Suppressor macrophage treated with lipopolysaccharide for 1 hour (primary cell): ENCODE data around the gene CYB561D1.
"Not testable (repeated sequence)": the region's sequence is repeated elsewhere in the genome, so short reads cannot be mapped to it uniquely, and the experiment has no call there.

Source experiments
- DNase-seq, 3 donors: peaks; one replicate each; pipeline ENCODE4 v3.0.0-alpha.2; 2020 to 2022

Gene CYB561D1, protein sequence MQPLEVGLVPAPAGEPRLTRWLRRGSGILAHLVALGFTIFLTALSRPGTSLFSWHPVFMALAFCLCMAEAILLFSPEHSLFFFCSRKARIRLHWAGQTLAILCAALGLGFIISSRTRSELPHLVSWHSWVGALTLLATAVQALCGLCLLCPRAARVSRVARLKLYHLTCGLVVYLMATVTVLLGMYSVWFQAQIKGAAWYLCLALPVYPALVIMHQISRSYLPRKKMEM

DNA sequence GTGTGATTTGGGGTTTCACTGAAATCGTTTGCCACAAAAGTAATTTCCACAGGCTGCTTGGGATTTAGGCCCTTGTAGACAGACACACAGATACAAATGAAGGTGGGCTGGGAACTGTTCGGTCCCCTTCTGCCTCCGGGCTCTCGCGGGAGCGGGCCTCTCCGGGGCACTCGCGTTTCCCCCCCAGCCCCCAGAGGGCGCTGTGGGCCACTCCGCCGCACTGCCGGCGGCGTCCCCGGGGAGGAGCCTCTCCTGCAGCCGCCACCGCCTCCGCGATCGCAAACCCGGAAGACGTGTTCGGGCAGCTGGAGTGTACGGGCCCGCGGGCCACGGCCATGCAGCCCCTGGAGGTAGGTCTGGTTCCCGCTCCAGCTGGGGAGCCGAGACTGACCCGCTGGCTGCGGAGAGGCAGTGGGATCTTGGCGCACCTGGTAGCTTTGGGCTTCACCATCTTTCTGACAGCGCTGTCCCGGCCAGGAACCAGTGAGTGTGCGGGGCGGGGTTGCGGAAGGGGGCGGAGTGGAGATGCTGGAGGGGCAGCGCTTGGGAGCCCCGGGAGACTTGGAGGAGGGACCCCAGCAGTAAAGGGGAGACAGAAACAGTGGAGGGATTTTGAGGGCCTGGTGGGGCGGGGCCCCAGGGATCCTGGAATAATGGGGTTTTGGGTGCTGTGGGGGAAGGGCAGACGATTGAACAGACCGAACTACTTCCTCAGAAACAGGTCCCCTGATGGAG, at the start of gene CYB561D1:
TSS of gene CYB561D1 (plus strand) at position 290 of the 735 bp plus-strand sequence. CDS start at position 336, 46 bp downstream.
- DNase-seq, result peak; percentile 91 to 97 (median 95)

GRCh38 chr1:109444346-109444745, 49.5 kb upstream of the CYB561D1 start:
- DNase-seq, result no peak

DNA sequence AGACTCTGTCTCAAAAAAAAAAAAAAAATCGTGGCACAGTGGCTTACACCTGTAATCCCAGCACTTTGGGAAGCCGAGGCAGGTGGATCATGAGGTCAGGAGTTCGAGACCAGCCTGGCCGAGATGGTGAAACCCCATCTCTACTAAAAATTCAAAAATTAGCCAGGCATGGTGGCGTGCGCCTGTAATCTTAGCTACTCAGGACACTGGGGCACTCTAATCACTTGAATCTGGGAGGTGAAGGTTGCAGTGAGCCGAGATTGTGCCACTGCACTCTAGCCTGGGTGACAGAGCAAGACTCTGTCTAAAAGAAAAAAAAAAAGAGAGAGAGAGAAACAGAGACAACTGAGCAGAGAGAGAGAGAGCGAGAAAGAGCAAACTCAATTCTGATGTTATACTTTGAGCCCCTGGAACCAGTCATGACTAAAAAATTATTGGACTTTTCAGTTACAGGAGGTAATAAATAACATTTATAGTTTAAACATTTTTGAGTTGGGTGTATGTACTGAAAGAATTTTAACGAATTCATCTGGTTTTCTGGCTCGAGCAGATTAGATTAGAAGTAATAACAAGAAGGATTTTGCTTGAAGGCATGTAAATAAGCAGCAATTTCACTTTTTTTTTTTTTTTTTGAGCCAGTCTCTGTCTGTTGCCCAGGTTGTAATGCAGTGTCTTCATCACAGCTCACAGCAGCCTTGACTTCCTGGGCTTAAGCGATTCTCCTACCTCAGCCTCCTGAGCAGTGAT, 47.8 kb upstream of the CYB561D1 start:
- DNase-seq, result not testable (repeated sequence)

DNA sequence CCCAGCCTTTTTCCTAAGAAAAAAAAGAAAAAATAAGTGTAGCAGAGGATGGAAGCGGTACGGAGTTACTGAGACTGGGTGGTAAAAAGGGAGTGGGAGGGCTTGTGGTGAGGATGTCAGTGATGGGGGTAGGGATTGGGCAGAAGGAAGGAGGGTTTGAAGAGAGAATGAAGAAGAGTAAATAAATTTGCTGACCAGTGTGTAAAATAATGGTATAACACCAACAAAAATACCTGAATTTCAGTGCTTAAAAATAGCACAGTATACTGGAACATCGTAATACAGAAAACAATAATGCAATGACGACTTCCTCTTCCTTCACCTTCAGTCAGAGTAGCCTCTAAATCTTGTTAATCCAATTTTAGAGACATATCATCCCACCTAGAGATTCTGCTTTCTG, 46.4 kb upstream of the CYB561D1 start:
- no peak for DNase-seq

DNA sequence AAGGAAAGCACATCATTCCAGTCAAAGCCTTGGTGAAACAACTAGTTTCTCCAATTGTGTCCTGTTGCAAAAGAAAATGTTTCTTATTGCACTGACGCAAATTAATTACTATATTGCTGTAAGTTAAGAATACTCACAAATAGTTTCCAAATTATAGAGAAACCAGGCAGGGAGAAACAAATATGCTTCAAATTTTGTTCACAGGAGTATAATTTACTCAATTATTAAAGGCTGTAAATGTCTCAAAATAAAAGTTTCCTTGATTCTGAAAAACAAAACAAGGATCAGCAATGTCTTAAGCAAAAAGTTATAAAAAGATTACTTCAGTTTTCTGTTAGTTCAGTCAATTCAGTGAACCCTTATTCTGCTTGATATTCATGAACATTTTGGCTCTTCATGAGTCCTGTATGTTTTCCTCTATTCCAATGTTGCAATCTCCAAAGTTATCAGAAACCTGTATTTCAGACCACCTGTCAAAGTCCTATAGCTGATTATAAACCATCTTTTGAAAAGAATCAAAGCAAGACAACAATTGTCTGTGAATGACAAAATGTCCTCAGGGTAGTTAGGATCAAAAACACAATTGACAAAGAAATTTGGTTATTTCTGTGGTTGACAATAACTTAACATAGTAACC, 39.3 kb upstream of the CYB561D1 start:
- DNase-seq, result no peak

GRCh38 chr1:109457819-109458218, 36.1 kb upstream of the CYB561D1 start:
- DNase-seq, result no peak

DNA sequence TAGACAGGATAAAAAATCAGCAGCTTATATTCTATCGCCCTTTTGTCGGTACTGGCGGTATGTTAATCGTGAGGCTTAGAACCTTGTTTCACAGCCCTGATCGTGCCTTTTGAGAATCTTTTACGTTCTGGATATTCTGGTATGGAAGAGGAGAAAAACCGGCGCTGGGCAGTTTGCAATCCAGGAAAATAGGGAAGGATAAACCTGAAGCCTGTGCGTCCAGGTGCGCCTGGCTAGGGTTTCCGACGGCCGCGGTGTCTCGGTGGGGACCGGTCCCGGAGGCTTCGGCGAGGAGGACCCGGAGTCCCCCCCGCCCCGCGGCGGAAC, 27.8 kb upstream of the CYB561D1 start:
- no peak for DNase-seq

DNA sequence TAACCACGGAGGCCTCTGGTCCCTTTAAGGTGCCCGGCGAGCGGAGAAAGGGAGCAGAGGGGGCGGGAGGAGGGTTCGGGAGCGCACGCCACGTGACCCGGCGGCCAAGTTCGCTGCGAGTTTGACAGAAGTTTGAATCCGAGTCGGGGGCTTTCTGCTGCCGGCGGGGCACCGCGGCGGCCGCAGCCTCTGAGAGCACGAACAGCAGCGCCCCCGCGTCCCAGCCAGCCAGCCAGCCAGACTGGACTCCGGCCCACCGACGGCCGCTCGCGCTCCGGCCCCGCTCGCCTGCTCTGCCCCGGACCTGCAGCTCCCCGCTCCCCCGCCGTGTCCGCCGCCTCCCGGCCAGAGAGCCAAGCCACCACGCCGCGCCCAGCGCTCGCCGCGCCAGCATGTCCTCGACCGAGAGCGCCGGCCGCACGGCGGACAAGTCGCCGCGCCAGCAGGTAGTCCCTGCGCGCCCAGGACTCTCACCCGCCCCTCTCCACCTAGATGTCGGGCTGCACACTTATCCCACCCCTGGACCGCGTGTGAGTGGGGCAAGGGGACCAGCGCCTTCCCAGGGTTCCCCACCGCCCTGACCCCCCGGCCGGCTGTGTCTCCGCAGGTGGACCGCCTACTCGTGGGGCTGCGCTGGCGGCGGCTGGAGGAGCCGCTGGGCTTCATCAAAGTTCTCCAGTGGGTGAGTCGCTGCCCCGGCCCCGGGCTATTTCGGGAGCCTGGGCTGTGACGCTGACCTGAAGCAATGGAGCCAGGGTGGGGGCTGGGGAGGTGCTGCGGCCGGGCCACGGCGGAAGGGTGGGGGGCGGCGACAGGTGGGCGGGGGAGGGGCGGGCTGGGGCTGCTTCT, 27.2 kb upstream of the CYB561D1 start, which contains the start of gene SYPL2:
TSS of gene SYPL2 (plus strand) at position 95 of the 849 bp plus-strand sequence. CDS start at position 393, 298 bp downstream.
- DNase-seq, result peak; percentile 36 to 65 (median 39)

DNA sequence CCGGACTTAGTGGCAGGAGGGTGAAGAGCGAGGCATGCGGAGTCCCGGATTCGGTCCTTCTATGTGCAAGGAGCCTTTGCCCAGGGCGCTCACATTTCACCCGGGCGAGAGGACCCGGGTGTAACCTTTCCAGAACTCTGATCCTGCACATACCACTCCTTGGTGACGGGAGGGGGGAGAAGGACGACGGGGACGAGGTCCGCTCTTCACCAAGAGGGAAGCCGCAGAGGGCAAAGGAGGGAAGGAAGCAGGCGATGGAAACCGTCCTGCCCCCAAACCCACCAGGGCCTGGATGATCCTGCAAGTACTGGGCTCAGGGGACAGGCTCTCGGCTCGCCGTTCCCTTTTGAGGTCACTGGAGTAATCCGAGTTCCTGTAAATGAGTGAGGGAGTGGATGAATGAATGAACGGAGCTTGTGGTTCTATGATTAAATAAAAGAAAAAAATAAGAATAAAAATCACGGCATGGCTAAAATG, 26.6 kb upstream of the CYB561D1 start:
- no peak for DNase-seq

DNA sequence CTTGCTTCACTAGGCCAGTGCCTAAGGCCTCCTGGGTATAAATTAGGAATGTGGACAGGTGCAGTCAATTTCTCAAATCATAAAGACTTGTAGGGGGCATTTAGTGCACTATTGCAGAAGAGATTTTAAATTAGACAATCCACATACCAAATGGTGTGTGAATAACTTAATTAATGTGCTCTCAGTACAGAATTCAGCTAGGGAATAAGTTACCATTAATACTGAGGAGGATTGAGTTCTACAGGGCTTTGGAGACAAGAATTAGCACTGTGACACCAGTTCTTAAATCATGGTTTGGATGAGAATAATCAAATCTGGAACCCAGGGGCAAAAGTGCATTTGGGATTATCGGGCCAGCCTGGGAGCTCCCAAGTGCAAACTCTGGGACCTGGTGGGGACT, 25.8 kb upstream of the CYB561D1 start:
- DNase-seq, result no peak

GRCh38 chr1:109468903-109469302, 25.0 kb upstream of the CYB561D1 start:
- no peak for DNase-seq

- DNase-seq, result no peak
Measured at GRCh38 chr1:109470245-109470644, 23.6 kb upstream of the CYB561D1 start.

GRCh38 chr1:109472779-109473178, 21.1 kb upstream of the CYB561D1 start:
- DNase-seq, result no peak

DNA sequence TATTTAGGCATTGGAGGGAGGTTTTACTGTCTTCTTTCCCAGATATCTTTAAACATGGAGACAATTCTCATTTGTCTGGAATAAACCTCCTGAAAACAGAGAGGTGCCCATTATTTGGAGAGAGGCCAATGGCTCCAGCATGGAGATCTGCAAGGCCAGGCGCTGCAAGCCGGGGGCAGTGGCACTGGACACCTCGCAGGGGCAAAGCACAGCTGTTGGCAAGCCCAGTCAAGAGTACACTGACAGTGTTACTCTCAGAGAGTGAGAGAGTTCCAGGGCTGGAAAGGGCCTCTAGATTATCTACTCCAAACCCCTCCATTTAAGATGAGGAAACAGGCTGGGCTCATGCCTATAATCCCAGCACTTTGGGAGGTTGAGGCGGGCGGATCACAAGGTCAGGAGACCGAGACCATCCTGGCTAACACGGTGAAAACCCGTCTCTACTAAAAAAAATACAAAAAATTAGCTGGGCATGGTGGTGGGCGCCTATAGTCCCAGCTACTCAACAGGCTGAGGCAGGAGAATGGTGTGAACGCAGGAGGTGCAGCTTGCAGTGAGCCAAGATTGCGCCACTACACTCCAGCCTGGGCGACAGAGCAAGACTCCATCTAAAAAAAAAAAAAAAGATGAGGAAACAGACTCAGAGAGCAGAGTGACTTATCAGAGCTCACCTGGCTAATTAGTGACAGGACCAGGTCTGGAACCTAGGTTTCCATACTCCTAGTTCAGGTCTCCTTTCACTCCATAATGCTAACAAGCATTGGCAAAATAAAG, 20.4 kb upstream of the CYB561D1 start:
- DNase-seq, result not testable (repeated sequence)

- peak in 2 of 3 donors; percentile 23 to 55 for DNase-seq
Measured at GRCh38 chr1:109474697-109475096, 19.2 kb upstream of the CYB561D1 start.

GRCh38 chr1:109475261-109475660, 18.6 kb upstream of the CYB561D1 start:
- DNase-seq, result no peak

DNA sequence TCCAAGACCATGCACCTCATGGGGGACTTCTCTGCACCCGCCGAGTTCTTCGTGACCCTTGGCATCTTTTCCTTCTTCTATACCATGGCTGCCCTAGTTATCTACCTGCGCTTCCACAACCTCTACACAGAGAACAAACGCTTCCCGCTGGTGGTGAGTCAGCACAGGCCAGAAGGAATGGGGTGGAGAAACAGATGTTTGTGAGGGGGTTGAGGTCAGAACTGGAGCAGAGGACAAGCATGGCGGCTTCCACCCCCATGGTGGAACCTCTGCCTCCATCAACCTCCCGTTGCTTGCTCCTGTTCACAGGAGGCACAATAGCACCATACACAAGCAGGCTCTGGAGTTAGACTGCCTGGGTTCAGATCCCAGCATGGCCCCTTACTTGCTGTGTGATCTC, 17.1 kb upstream of the CYB561D1 start:
- DNase-seq, result no peak

GRCh38 chr1:109477821-109478220, 16.1 kb upstream of the CYB561D1 start:
- peak in 1 of 3 donors; percentile 28 for DNase-seq

DNA sequence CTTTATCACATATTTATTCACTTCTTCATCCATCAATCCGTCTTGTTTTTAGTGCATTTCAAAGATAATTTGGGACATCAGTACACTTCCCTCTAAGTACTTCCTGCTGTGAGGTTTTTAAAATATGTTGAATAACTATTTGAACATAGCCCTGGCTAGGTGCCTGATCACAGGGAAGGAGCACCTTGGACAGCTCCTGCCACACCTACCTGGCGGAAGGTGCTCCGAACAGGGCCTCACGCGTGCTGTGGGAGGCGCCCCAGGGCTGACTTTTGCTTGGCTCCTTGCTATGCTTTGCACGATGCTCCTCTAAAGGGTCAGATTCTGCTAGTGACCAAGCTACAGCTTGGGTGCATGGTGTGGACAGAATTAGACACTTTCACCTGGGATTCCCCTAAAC, 15.1 kb upstream of the CYB561D1 start:
- no peak for DNase-seq

DNA sequence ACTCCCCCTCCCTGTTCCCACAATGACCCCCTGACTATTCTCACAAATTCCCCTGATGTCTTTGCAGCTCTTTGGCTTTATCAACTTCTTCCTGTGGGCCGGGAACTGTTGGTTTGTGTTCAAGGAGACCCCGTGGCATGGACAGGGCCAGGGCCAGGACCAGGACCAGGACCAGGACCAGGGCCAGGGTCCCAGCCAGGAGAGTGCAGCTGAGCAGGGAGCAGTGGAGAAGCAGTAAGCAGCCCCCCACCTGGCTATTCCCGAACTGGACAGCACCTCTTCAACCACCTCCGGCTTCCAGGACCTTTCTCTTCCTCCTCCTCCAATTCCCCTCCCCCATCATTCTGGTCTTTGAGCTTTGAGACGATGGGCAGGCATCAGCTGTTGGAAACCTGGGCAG, 14.6 kb upstream of the CYB561D1 start:
- DNase-seq, result no peak

GRCh38 chr1:109479901-109480300, 14.0 kb upstream of the CYB561D1 start:
- no peak for DNase-seq
